ENCODE measurements around the gene ABCC1. TPM values are rescaled to one million over a fixed set of nuclear protein-coding genes. Genes with fewer than 3 reads are reported as not detected.

Gene ABCC1
- total and polyA plus RNA-seq, 2 of the 4 experiments (the other 2 are of a cell fraction) = 39.4 to 66.0 TPM

DNA sequence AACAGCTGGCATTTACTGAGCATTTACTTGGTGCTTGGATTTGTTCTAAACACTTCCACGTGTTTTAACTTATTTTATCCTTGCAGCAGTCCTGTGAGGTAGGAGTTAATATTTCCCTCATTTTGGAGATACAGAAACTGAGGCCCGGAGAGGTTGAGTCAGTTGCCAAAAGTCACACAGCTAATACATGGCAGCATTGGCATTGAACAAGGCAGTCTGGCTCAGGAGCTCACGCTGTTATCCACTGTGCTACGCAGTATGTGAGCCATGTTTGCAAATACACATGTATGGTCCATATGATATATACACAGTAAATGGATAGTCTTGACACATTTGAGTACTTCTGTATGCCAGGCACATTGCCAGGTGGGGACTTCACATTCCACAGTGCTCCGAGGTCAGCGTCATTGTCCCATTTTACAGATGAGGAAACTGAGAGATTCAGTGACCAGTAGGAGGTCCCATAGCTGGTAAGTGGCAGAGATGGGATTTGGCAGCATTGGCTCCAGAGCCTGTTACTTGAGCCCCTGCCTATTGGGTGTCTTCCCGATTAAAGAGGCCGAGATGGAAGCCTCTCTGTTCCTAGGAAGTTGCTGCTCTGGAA lies 163.1 kb downstream of the ABCC1 start:
- no TSS peak for BruUV-seq (replicated peaks)

More for the DNA sequence above, 163.1 kb downstream of the ABCC1 start:
- H2BK15ac ChIP-seq (ENCODE audit: low read depth, low read length) = no peak overlapping the region
- peaks cover 39 to 55% of the 10 kb centered on the region in 2 experiments for H3K79me1 ChIP-seq (ENCODE audit: low read depth in 1 of 2, low read length in 2 of 2)
- 70% methylated on average over 4 of the region's 8 CpGs; no CpG with 5 or more reads in 1 of the 2 experiments for whole genome bisulfite sequencing, 2 experiments (ENCODE audit: extremely low coverage in 2 of 2, insufficient read length in 1 of 2)
- H3K4me3 ChIP-seq (ENCODE audit: insufficient read depth, low read depth, low read length) = no peak overlapping the region
- ATAC-seq (ENCODE audit: low read depth) = no peak
- no peak overlapping the region for H2BK120ac ChIP-seq (ENCODE audit: low read depth, low read length)
- CTCF ChIA-PET = no interaction called here
- peaks cover 12% of the 10 kb centered on the region for H4K20me1 ChIP-seq (ENCODE audit: insufficient read depth, low read length)
- no peak overlapping the region for H3K9ac ChIP-seq (ENCODE audit: low read depth, low read length)
- H3K4me1 ChIP-seq (ENCODE audit: control insufficient read depth, insufficient read depth, low read length) = no peaks in the 10 kb centered on the region
- no peaks in the 10 kb centered on the region for H3K27me3 ChIP-seq (ENCODE audit: control insufficient read depth, insufficient read depth, low read length)
- in situ Hi-C loops (cut with MboI; ENCODE audit: low sequenced_read_pairs) = no loop called here
- H2BK20ac ChIP-seq (ENCODE audit: low read depth, low read length) = no peak overlapping the region
- dilution Hi-C loops (cut with HindIII; ENCODE audit: low sequenced_read_pairs, unreplicated experiment) = no loop called here
- no peak overlapping the region for H4K5ac ChIP-seq (ENCODE audit: low read depth, low read length)
- no peak overlapping the region for H4K8ac ChIP-seq (ENCODE audit: low read depth in 2 of 2, low read length in 2 of 2)
- no peaks in the 10 kb centered on the region for H3K9me3 ChIP-seq (ENCODE audit: control insufficient read depth, insufficient read depth, low read length)
- H3K18ac ChIP-seq (ENCODE audit: low read depth, low read length) = no peak overlapping the region
- H2AFZ ChIP-seq (replicated peaks; ENCODE audit: low read length, poor library complexity) = no peak overlapping the region
- H3K9me1 ChIP-seq (ENCODE audit: insufficient read depth, low read length) = no peaks in the 10 kb centered on the region
- intact Hi-C loops (cut with micrococcal nuclease) = no loop called here
- no peak overlapping the region for H2AK9ac ChIP-seq (replicated peaks; ENCODE audit: low read depth, low read length, poor library complexity)
- TF ChIP-seq MAZ (IDR thresholded peaks at IDR 0.05; ENCODE audit: borderline replicate concordance, low read depth, low read length) = no peak
- TF ChIP-seq RFX5 (IDR thresholded peaks at IDR 0.05; ENCODE audit: low read depth, low read length) = no peak
- no peak for TF ChIP-seq NFE2L2 (IDR thresholded peaks at IDR 0.05; ENCODE audit: low read depth, low read length)
- TF ChIP-seq, protein P1, sequence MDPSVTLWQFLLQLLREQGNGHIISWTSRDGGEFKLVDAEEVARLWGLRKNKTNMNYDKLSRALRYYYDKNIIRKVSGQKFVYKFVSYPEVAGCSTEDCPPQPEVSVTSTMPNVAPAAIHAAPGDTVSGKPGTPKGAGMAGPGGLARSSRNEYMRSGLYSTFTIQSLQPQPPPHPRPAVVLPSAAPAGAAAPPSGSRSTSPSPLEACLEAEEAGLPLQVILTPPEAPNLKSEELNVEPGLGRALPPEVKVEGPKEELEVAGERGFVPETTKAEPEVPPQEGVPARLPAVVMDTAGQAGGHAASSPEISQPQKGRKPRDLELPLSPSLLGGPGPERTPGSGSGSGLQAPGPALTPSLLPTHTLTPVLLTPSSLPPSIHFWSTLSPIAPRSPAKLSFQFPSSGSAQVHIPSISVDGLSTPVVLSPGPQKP (IDR thresholded peaks at IDR 0.05; ENCODE audit: borderline replicate concordance, low read depth, low read length) = no peak
- no peak for TF ChIP-seq RCOR1 (IDR thresholded peaks at IDR 0.05; ENCODE audit: insufficient replicate concordance, low read length)
- TF ChIP-seq, protein P2, sequence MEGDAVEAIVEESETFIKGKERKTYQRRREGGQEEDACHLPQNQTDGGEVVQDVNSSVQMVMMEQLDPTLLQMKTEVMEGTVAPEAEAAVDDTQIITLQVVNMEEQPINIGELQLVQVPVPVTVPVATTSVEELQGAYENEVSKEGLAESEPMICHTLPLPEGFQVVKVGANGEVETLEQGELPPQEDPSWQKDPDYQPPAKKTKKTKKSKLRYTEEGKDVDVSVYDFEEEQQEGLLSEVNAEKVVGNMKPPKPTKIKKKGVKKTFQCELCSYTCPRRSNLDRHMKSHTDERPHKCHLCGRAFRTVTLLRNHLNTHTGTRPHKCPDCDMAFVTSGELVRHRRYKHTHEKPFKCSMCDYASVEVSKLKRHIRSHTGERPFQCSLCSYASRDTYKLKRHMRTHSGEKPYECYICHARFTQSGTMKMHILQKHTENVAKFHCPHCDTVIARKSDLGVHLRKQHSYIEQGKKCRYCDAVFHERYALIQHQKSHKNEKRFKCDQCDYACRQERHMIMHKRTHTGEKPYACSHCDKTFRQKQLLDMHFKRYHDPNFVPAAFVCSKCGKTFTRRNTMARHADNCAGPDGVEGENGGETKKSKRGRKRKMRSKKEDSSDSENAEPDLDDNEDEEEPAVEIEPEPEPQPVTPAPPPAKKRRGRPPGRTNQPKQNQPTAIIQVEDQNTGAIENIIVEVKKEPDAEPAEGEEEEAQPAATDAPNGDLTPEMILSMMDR (conservative IDR thresholded peaks at IDR 0.05; ENCODE audit: low read depth, low read length) = no peak
- TF ChIP-seq CHD1 (IDR thresholded peaks at IDR 0.05; ENCODE audit: low read depth, low read length) = no peak
- TF ChIP-seq FOS (IDR thresholded peaks at IDR 0.05; ENCODE audit: low read depth, low read length) = no peak
- no peak for TF ChIP-seq POLR2A (IDR thresholded peaks at IDR 0.05; ENCODE audit: low read depth, low read length)
- TF ChIP-seq RAD21 (IDR thresholded peaks at IDR 0.05; ENCODE audit: low read length) = no peak
- no peak for TF ChIP-seq SMC3 (IDR thresholded peaks at IDR 0.05; ENCODE audit: low read depth, low read length)
- TF ChIP-seq BHLHE40 (IDR thresholded peaks at IDR 0.05; ENCODE audit: low read depth, low read length) = no peak
- TF ChIP-seq MXI1 (IDR thresholded peaks at IDR 0.05; ENCODE audit: borderline replicate concordance, low read depth, low read length) = no peak
- TF ChIP-seq, protein P3, sequence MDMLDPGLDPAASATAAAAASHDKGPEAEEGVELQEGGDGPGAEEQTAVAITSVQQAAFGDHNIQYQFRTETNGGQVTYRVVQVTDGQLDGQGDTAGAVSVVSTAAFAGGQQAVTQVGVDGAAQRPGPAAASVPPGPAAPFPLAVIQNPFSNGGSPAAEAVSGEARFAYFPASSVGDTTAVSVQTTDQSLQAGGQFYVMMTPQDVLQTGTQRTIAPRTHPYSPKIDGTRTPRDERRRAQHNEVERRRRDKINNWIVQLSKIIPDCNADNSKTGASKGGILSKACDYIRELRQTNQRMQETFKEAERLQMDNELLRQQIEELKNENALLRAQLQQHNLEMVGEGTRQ (IDR thresholded peaks at IDR 0.05; ENCODE audit: low read depth, low read length) = no peak
- no peak for TF ChIP-seq CEBPB (IDR thresholded peaks at IDR 0.05; ENCODE audit: low read depth, low read length)
- no peak for TF ChIP-seq MAFK (IDR thresholded peaks at IDR 0.05; ENCODE audit: low read depth, low read length)
- H3K36me3 ChIP-seq (ENCODE audit: control insufficient read depth, insufficient read depth, low read length) = peaks cover 81% of the 10 kb centered on the region
- H3K56ac ChIP-seq (ENCODE audit: extremely low read depth, insufficient read depth, low read length) = no peak overlapping the region
- H2BK5ac ChIP-seq (ENCODE audit: low read depth, low read length, poor library complexity, severe bottlenecking) = no peak overlapping the region
- H4K91ac ChIP-seq (ENCODE audit: insufficient read depth, low read depth, low read length) = no peak overlapping the region
- H3K14ac ChIP-seq (replicated peaks; ENCODE audit: low read depth, low read length) = no peak overlapping the region
- POLR2A ChIA-PET (ENCODE audit: unreplicated experiment) = no interaction called here
- DNase-seq = no peak
- no peak overlapping the region for H3K4ac ChIP-seq (ENCODE audit: low read depth, low read length)
- H3K23ac ChIP-seq (ENCODE audit: low read depth, low read length) = no peak overlapping the region
- H2AK5ac ChIP-seq (ENCODE audit: low read depth, low read length) = no peak overlapping the region
- no peak overlapping the region for H3K27ac ChIP-seq (ENCODE audit: insufficient read depth, low read length)
- no peak overlapping the region for H3K4me2 ChIP-seq (ENCODE audit: low read depth, low read length)

Data from IMR-90 (cell line).